DND-41 (cell line): ENCODE data around the gene NEURL3.

Experiments used
- EZH2 ChIP-seq: IDR thresholded peaks from 3 replicates; pipeline ENCODE4 v1.6.1; 2012; ENCODE audit warnings: borderline replicate concordance, low read depth, mild to moderate bottlenecking, moderate library complexity, low read length, inconsistent platforms; ENCODE audit not compliant: severe bottlenecking
- TF ChIP-seq, protein P1 (sequence below): IDR thresholded peaks from 2 replicates; pipeline ENCODE4 v1.5.1; 2012; ENCODE audit warnings: borderline replicate concordance, low read length, moderate library complexity, mild to moderate bottlenecking; ENCODE audit not compliant: poor library complexity, severe bottlenecking; ENCODE audit errors: extremely low read depth

DNA sequence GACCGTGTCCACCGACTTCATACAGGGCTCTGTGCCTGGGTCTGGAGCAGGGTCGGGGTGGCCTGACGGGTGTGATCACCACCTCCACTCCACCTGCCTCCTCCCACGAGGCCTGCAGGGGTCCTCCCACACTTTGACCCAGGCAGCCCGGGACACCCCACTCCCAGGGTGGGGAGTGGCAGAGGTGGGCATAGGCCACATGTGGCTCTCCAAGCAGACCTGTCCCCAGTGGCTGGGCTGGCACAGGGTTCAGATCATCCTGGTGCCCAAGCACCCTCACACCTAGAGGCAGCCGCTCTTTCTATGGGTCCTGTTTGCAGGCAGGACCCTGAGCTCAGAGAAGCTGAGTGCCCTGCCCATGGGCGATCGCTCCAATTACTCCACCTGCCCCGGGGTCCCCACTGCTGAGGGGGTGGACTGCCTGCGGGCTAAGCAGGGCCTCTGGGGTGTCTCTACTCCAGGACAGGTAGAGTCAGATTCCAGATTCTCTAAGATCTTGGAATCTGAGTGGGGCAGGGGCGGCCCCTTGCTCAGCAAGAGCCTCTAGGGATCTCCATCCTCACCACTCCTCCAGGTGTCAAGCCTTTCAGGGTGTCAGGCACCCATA is 1.4 kb downstream of the NEURL3 start:
- TF ChIP-seq, protein P1, sequence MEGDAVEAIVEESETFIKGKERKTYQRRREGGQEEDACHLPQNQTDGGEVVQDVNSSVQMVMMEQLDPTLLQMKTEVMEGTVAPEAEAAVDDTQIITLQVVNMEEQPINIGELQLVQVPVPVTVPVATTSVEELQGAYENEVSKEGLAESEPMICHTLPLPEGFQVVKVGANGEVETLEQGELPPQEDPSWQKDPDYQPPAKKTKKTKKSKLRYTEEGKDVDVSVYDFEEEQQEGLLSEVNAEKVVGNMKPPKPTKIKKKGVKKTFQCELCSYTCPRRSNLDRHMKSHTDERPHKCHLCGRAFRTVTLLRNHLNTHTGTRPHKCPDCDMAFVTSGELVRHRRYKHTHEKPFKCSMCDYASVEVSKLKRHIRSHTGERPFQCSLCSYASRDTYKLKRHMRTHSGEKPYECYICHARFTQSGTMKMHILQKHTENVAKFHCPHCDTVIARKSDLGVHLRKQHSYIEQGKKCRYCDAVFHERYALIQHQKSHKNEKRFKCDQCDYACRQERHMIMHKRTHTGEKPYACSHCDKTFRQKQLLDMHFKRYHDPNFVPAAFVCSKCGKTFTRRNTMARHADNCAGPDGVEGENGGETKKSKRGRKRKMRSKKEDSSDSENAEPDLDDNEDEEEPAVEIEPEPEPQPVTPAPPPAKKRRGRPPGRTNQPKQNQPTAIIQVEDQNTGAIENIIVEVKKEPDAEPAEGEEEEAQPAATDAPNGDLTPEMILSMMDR = no peak
- no peak for TF ChIP-seq EZH2
